ENCODE data around the gene GNGT1.

GNGT1 gene

DNA sequence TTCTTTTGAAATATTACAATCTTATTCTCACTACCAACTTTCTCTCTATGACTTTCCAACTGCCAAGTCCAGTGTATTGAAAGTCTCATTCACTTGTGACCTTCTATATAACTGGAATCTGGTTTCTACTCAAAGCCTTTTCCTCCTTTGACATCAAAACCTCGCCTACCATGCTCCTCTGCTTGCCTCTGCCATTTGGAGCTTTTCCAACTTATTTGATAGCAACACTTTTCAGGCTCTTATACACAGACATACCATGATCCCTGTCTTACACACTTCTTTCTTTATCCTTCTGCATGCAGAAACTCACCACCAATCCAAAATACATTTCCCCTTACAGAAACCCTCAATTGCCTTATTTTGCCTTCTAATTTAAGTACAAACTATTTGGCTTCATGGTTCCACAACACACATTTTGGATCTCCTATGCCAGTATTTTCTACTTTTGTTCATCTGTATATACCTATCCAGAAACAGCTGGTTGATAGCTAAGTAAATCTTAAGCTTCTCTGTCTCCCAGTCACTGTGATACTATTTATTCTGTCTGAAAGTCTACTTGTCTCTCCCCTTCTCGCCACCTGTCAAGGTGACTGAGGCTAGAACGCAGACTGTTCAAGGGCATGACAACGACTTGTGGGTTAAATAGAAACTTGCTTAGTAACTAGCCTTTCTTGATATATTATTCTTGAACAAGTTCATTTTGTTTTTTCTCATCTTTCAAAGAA, 37.6 kb downstream of the GNGT1 start:
- no peak for DNase-seq (ENCODE audit: low read depth)

DNA sequence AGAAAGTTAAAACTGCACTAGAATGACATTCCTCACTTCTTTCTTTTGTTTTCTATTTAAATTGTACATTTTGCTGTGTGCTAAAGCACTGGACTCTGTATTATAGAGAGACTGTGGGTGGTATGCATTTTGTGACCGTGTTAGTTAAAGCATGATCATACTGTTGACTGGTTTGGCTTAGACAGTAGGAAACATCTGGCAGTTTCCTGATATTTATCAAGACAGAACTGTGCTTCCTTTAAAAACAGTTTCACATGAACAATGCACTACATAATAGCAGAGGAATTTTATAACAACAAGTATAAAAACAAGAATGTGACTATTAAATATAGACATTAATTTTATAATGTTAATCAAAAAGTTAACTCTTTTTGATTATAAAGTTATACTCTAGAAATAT, 38.3 kb downstream of the GNGT1 start:
- DNase-seq (ENCODE audit: low read depth): no peak

DNA sequence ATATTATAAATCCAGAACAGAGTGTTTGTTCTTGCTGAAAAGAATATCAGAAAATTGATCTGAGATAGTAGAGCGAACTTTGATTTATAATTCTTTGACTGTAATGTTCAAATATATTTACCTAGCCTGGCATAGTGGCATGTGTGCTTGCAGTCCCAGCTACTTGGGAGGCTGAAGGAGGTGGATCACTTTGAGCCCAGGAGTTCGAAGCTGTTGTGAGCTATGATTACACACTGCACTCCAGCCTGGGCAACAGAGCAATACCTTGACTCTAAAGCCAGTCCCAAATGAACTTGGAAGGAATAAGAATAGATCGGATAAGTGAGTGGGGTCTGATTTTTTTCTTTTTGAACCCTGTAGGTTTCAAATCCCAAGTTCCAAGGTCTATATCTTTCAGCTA, 38.7 kb downstream of the GNGT1 start:
- no peak for DNase-seq (ENCODE audit: low read depth)

DNA sequence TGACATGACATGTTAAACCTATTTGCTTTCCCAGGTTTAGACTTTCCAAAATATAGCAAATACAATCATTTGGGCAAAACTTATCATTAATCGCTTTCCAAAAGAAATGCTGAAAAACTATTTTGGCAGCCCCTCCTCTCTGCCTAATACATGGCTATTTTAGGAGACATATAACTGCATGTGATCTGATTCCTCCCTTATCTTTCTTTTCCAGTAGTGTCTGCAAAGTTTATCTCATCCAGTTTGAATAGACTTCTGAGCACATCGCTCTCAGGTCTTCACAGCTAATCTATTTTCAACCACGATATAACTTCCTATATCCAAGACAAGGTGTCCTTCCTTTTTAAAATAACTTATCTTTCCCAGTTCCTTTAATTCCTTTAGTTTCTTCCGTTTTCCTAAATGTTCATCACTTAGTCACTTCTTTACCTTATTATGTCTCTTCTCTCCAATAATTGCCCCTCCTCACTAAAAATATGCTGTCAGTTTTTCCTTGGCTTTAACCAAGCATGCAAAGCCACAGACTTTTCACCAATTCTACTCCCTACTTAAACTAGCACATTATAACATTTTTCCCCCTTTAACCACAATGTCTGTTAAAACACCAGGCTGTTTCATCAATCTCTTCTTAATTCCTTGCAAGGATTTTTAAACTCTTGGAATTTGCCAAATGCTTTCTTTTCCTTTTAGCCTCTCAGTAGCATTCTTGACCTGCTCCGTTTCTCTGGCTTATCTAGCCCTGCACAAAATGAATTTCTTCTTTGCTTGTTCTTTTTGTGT, 39.6 kb downstream of the GNGT1 start:
- no peak for DNase-seq (ENCODE audit: low read depth)

DNA sequence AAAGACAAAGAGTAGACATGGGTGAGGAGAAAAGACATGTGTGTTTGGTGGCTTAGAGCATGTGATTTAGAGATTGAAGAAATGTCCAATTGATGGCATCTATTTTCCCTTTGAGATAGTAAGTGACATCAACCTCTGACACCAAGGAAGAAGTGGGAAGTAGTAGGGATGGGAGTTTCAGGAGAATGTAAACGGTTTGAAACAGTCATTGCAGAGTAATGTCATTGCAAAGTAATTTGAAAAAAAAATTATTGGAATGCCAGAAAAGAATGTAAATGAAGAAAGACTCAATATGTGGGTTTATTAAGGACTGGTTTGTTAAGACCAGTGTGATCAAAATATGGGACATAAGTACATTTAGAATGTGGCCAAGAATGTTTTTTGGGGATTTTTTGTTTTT, 41.7 kb downstream of the GNGT1 start:
- no peak for DNase-seq (ENCODE audit: low read depth)

DNA sequence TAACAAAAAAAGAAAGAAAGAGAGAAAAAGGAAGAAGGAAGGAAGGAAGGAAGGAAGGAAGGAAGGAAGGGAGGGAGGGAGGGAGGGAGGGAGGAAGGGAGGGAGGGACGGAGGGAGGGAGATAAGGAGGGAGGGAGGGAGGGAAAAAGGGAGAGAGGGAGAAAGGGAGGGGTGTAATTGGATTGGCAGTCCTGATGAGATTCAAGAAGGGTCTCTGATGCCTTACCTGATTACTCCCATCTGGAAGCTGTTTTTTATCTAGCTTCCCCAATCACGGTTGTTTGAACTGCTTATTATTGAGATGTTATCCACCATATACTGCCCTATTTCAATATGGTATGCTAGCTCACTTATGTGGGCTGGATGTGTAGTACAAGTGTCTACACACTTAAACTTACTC, 42.5 kb downstream of the GNGT1 start:
- no peak for DNase-seq (ENCODE audit: low read depth)

DNA sequence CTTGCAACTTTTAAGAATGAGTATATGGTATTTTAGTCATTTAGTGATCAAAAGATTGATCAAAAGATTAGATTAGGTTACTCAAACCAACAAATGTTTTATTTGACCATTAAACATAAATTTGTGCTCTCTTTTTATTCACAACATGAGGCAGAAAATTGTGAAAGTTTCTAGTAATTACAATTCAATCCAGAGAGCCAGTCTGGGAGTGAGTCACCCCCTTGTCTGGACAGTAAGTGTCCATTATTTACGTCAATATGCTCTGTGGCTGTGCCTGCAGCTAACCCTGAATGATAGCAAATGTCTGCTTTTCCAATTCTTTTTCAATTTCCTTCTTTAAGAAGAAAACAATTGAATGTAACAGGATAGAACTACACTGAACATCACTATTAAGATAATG, 43.1 kb downstream of the GNGT1 start:
- no peak for DNase-seq (ENCODE audit: low read depth)

DNA sequence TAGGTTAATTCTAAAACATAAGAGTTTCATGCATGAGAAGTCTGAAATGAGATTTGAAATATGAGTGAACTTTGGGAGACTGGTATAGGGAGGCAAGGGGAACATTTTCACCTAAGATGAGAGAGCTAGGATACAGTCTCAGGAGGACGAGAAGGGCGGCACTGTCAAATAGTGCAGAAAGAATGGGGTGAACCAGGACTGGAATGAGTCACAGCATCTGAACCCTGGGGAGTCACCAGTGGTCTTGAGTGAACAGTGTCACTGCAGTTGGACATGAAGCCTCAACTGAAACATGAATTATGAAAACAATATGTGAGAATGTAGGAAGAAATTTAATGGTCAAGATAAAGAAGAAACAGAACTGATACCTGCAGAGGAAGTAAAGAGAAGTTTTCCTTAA, 48.9 kb downstream of the GNGT1 start:
- no peak for DNase-seq (ENCODE audit: low read depth)

DNA sequence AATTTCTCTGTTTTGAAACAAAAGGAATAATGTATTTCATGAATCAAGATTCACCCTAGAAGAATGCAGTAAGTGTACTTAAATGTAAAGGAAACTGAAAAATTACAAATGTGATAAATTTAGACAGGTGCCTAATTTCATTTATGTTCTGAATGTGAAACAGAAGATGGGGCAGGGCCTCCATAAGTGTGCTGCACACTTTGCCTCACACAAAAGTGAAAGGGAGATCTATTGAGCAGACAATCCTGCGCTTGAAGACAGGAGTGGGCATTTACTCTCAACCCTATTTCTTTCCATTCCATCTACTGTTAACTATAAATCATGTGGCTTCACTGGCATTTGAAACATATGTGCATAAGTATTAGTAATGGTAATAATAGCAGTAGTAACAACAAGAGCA, 51.4 kb downstream of the GNGT1 start:
- DNase-seq (ENCODE audit: low read depth): no peak

DNA sequence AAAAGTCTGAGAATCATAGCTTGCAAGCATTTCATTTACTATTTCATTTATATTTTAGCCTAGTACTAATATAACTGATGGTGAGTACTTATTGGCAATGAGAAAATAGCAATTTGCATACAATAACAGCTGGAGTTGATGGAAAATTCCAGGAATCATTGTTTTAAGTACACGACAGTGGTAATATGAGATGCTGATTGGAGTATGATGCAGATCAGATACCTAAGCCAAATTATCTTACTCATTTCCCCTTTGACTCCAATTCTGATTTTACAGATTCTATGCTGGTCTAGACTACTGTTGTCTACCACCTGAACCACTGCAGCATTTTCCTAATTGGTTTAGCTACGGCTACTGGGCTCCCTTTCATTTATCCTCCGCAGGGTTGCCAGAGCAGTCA, 51.8 kb downstream of the GNGT1 start:
- no peak for DNase-seq (ENCODE audit: low read depth)

DNA sequence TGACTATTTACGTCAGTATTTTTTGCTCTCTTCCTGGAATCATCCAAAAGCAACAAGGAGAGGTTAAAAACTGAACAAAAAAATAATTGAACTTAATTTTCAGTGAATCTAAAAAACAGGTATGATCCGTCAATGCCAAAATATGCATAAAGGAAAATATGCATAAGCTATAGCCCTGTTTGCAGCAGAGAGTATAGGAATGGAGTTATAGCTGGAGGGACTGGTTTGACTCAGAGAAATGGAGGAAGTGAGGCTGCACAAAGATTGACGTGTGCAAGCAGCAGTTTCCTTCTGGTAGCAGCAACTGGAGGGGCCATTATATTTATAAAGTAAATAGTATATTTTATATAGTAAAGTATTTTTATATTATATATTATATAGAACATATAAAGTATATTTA, 52.3 kb downstream of the GNGT1 start:
- no peak for DNase-seq (ENCODE audit: low read depth)
